Neuronal stem cell (in vitro differentiated cells): ENCODE results near the gene MRC1.

ENCODE experiments used
- DNase-seq: peaks from one replicate; pipeline ENCODE4 v3.0.0-alpha.2; 2013; ENCODE audit warnings: low spot score
- H2AFZ ChIP-seq: one replicate; pipeline ENCODE4 v1.6.1; 2013; ENCODE audit warnings: mild to moderate bottlenecking, low read length, inconsistent platforms
- H2AK5ac ChIP-seq: 2 replicates; pipeline ENCODE4 v1.6.1; 2013; ENCODE audit warnings: low read depth, mild to moderate bottlenecking, inconsistent platforms, low read length, moderate library complexity, mixed read lengths
- H2BK120ac ChIP-seq: 2 replicates; pipeline ENCODE4 v1.6.1; 2013; ENCODE audit warnings: low read depth, mild to moderate bottlenecking, inconsistent platforms, low read length, moderate library complexity, mixed read lengths
- H2BK12ac ChIP-seq: one replicate; pipeline ENCODE4 v1.6.1; 2013; ENCODE audit warnings: low read length, inconsistent platforms
- H2BK15ac ChIP-seq: 2 replicates; pipeline ENCODE4 v1.6.1; 2013; ENCODE audit warnings: mild to moderate bottlenecking, low read length, inconsistent platforms, mixed read lengths
- H2BK5ac ChIP-seq: one replicate; pipeline ENCODE4 v1.6.1; 2013; ENCODE audit warnings: inconsistent platforms, mild to moderate bottlenecking, low read length, moderate library complexity
- H3K14ac ChIP-seq: one replicate; pipeline ENCODE4 v1.6.1; 2013; ENCODE audit warnings: low read length, inconsistent platforms
- H3K18ac ChIP-seq: 2 replicates; pipeline ENCODE4 v1.6.1; 2013; ENCODE audit warnings: low read length, inconsistent platforms
- H3K23ac ChIP-seq: 2 replicates; pipeline ENCODE4 v1.6.1; 2013; ENCODE audit warnings: low read depth, mild to moderate bottlenecking, mixed read lengths, low read length, inconsistent platforms; ENCODE audit not compliant: poor library complexity
- H3K27ac ChIP-seq: replicated peaks from 3 replicates; pipeline ENCODE4 v1.5.1; 2013; ENCODE audit warnings: low read length, inconsistent platforms
- H3K27me3 ChIP-seq, 3 experiments: 2 replicates each; pipeline ENCODE4 v1.6.1; 2013; ENCODE audit warnings: low read length in 3 of 3, mild to moderate bottlenecking in 2 of 3, inconsistent platforms in 1 of 3, low read depth in 1 of 3, mixed read lengths in 1 of 3, moderate library complexity in 1 of 3; ENCODE audit not compliant: control insufficient read depth in 3 of 3, insufficient read depth in 3 of 3
- H3K36me3 ChIP-seq, 2 donors: replicated peaks in 1 of 2; 2 replicates each; pipeline ENCODE4 v1.6.1; 2013; ENCODE audit warnings: low read length in 2 of 2; ENCODE audit not compliant: control insufficient read depth in 2 of 2, insufficient read depth in 2 of 2
- H3K4ac ChIP-seq: 2 replicates; pipeline ENCODE4 v1.6.1; 2013; ENCODE audit warnings: inconsistent platforms, mild to moderate bottlenecking, low read length, moderate library complexity
- H3K4me1 ChIP-seq, 2 donors: 1 replicate in 1 of 2; 2 replicates in 1 of 2; pipeline ENCODE4 v1.6.1; 2013; ENCODE audit warnings: low read length in 2 of 2, low read depth in 1 of 2; ENCODE audit not compliant: control insufficient read depth in 2 of 2, insufficient read depth in 1 of 2
- H3K4me2 ChIP-seq: one replicate; pipeline ENCODE4 v1.6.1; 2013; ENCODE audit warnings: mild to moderate bottlenecking, low read length, inconsistent platforms; ENCODE audit not compliant: insufficient read depth, poor library complexity, severe bottlenecking
- H3K4me3 ChIP-seq, 2 donors: 2 replicates each; pipeline ENCODE4 v1.5.1; 2013; ENCODE audit warnings: low read length in 2 of 2, mild to moderate bottlenecking in 2 of 2, inconsistent platforms in 1 of 2, moderate library complexity in 1 of 2
- H3K79me1 ChIP-seq: one replicate; pipeline ENCODE4 v1.6.1; 2013; ENCODE audit warnings: low read depth, mild to moderate bottlenecking, inconsistent platforms, low read length, moderate library complexity
- H3K9ac ChIP-seq: one replicate; pipeline ENCODE4 v1.6.1; 2013; ENCODE audit warnings: mild to moderate bottlenecking, low read depth, low read length, inconsistent platforms; ENCODE audit not compliant: poor library complexity
- H3K9me3 ChIP-seq, 2 donors: replicated peaks in 1 of 2; 2 replicates each; pipeline versions ENCODE3 to v1.6.1; 2013; ENCODE audit warnings: low read length in 2 of 2, mild to moderate bottlenecking in 2 of 2, inconsistent platforms in 1 of 2, low read depth in 1 of 2, mixed read lengths in 1 of 2, moderate library complexity in 1 of 2; ENCODE audit not compliant: control insufficient read depth in 2 of 2, insufficient read depth in 1 of 2
- H4K8ac ChIP-seq: one replicate; pipeline ENCODE4 v1.6.1; 2013; ENCODE audit warnings: low read depth, mild to moderate bottlenecking, inconsistent platforms, low read length, moderate library complexity
- H4K91ac ChIP-seq: one replicate; pipeline ENCODE4 v1.6.1; 2013; ENCODE audit warnings: low read length, low read depth, mild to moderate bottlenecking, inconsistent platforms; ENCODE audit not compliant: poor library complexity
- WGBS, 2 donors: extraction: QIAGEN DNeasy Blood & Tissue Kit; methylation state at CpG; one replicate each; pipeline ENCODE4 v1.1.7; 2013; ENCODE audit warnings: missing lambda C conversion rate in 2 of 2, mixed read lengths in 1 of 2; ENCODE audit not compliant: insufficient read length in 2 of 2, insufficient replicate concordance in 1 of 2; ENCODE audit errors: extremely low coverage in 2 of 2; 5-methylcytosine and 5-hydroxymethylcytosine counted together

MRC1 gene

GRCh38 chr10:17795083-17795482, 14.1 kb upstream of the MRC1 start:
- Histone ChIP-seq H3K9ac (no peak overlapping the region), H2BK120ac (no peak overlapping the region), H3K36me3 (no peaks in the 10 kb centered on the region), H3K27me3 (no peaks in the 10 kb centered on the region), H3K79me1 (no peaks in the 10 kb centered on the region), H3K4me3 (no peak overlapping the region), H3K14ac (no peak overlapping the region), H2AK5ac (no peak overlapping the region), H4K91ac (no peak overlapping the region), H3K27ac (no peak overlapping the region), H3K9me3 (peaks cover 0 to 2% of the 10 kb centered on the region in 2 donors), H2BK15ac (no peak overlapping the region), H3K23ac (no peak overlapping the region), H2AFZ (no peak overlapping the region), H3K18ac (no peak overlapping the region), H4K8ac (no peak overlapping the region), H2BK12ac (no peak overlapping the region), H3K4ac (no peak overlapping the region), H3K4me2 (no peak overlapping the region), H3K4me1 (no peaks in the 10 kb centered on the region), H2BK5ac (no peak overlapping the region)
- WGBS, 2 donors, result 100% methylated on average over 1 of the region's 4 CpGs; no CpG with 5 or more reads in 1 of the 2 donors
- DNase-seq, result no peak

GRCh38 chr10:17795813-17796594, 13.1 kb upstream of the MRC1 start:
- Histone ChIP-seq H3K4ac (no peak overlapping the region), H2BK120ac (no peak overlapping the region), H3K4me2 (no peak overlapping the region), H2BK15ac (no peak overlapping the region), H2BK5ac (no peak overlapping the region), H3K9ac (no peak overlapping the region), H3K23ac (no peak overlapping the region), H3K9me3 (peaks cover 0 to 2% of the 10 kb centered on the region in 2 donors), H2AFZ (no peak overlapping the region), H2AK5ac (no peak overlapping the region), H3K14ac (no peak overlapping the region), H3K27ac (no peak overlapping the region), H3K18ac (no peak overlapping the region), H3K4me3 (no peak overlapping the region), H3K79me1 (no peaks in the 10 kb centered on the region), H3K36me3 (no peaks in the 10 kb centered on the region), H2BK12ac (no peak overlapping the region), H4K8ac (no peak overlapping the region), H3K4me1 (no peaks in the 10 kb centered on the region), H3K27me3 (no peaks in the 10 kb centered on the region), H4K91ac (no peak overlapping the region)
- DNase-seq, result no peak
- 100% methylated on average over 1 of the region's 17 CpGs; no CpG with 5 or more reads in 1 of the 2 donors for WGBS, 2 donors

GRCh38 chr10:17801507-17801906, 7.6 kb upstream of the MRC1 start:
- no peak overlapping the region for H3K18ac ChIP-seq
- peaks cover 0 to 2% of the 10 kb centered on the region in 2 donors for H3K9me3 ChIP-seq
- H3K27ac ChIP-seq, result no peak overlapping the region
- H3K4me1 ChIP-seq, result peaks cover 0 to 2% of the 10 kb centered on the region in 2 donors
- no CpG with 5 or more reads among the region's 3 CpGs for WGBS, 2 donors
- H2BK120ac ChIP-seq, result no peak overlapping the region
- no peak overlapping the region for H3K14ac ChIP-seq
- no peaks in the 10 kb centered on the region for H3K27me3 ChIP-seq
- no peak overlapping the region for H3K4ac ChIP-seq
- no peak overlapping the region for H4K91ac ChIP-seq
- H2BK12ac ChIP-seq, result no peak overlapping the region
- no peak overlapping the region for H2AK5ac ChIP-seq
- no peak for DNase-seq
- no peak overlapping the region for H3K23ac ChIP-seq
- no peak overlapping the region for H3K9ac ChIP-seq
- H2AFZ ChIP-seq, result no peak overlapping the region
- no peaks in the 10 kb centered on the region for H3K79me1 ChIP-seq
- no peaks in the 10 kb centered on the region for H3K36me3 ChIP-seq
- H3K4me2 ChIP-seq, result no peak overlapping the region
- H2BK15ac ChIP-seq, result no peak overlapping the region
- H2BK5ac ChIP-seq, result no peak overlapping the region
- no peak overlapping the region for H4K8ac ChIP-seq
- H3K4me3 ChIP-seq, result no peak overlapping the region

- no peaks in the 10 kb centered on the region for H3K9me3 ChIP-seq
- H2AK5ac ChIP-seq, result no peak overlapping the region
- no peak overlapping the region for H3K4me3 ChIP-seq
- H4K8ac ChIP-seq, result no peak overlapping the region
- H3K4ac ChIP-seq, result no peak overlapping the region
- H3K18ac ChIP-seq, result no peak overlapping the region
- no peak overlapping the region for H2AFZ ChIP-seq
- H3K23ac ChIP-seq, result no peak overlapping the region
- H4K91ac ChIP-seq, result no peak overlapping the region
- no peaks in the 10 kb centered on the region for H3K36me3 ChIP-seq
- no peak overlapping the region for H2BK120ac ChIP-seq
- H3K4me1 ChIP-seq, result peaks cover 0 to 2% of the 10 kb centered on the region in 2 donors
- no peak overlapping the region for H3K9ac ChIP-seq
- no peak overlapping the region for H3K14ac ChIP-seq
- no peak overlapping the region for H3K4me2 ChIP-seq
- H2BK12ac ChIP-seq, result no peak overlapping the region
- no peak overlapping the region for H3K27ac ChIP-seq
- H3K79me1 ChIP-seq, result no peaks in the 10 kb centered on the region
- no peak overlapping the region for H2BK5ac ChIP-seq
- DNase-seq, result no peak
- H3K27me3 ChIP-seq, result no peaks in the 10 kb centered on the region
- WGBS, 2 donors, result no CpG with 5 or more reads among the region's 11 CpGs
- no peak overlapping the region for H2BK15ac ChIP-seq
Observed at GRCh38 chr10:17802350-17802749, 6.8 kb upstream of the MRC1 start.
